Activated T-cell treated with anti-CD3 and anti-CD28 coated beads, Interleukin-2, amount 50 U/mL, for 48 hours (primary cell): ENCODE data around the gene ST6GALNAC3.
"Not testable (repeated sequence)": the region's sequence is repeated elsewhere in the genome, so short reads cannot be mapped to it uniquely, and the experiment has no call there.

Source experiments
- DNase-seq, 2 experiments: peaks; one replicate each; pipeline ENCODE4 v3.0.0-alpha.2; 2020

ST6GALNAC3 gene

GRCh38 chr1:76109901-76110560 is 35.5 kb downstream of the ST6GALNAC3 start:
- no peak for DNase-seq

DNA sequence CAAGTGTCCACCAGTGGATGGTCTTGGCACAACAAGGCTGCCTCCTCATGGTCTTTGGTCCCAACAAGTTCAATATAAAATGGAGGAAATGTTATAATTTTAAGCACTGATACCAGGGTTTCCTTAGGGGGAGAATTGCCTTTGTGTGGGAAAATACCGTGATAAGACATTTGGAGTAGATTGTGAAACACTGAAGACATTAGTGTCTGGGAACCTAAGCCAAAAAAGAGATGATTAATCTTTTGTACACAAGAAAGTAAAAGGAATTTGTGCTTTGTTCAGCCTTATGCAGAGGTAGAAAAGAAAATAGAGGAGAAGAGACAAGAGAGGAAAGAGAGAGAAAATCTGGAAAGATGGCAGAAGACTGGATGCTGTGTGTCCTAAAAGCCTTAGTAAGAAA is 36.1 kb downstream of the ST6GALNAC3 start:
- no peak for DNase-seq

- not testable (repeated sequence) for DNase-seq
Observed at GRCh38 chr1:76112321-76112720, 37.8 kb downstream of the ST6GALNAC3 start.

DNA sequence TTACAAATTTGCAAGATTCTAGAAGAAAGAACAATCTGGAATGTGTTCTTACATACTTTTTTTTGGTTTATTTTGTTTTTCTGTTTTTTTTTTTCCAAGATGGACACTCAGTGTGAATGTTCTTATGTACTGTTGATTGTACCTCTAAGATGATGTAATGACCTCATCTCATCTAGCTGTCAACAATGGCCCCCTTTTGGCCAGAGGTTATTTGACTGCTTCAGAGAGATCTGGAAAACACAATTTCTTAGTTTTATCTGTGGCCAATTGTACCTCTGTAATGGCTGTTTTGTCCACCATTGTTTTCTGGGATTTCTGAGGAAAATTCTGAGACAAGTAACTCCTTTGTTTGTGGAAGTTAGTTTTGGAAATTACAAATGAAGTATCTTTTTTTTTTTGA is 38.9 kb downstream of the ST6GALNAC3 start:
- no peak for DNase-seq

- DNase-seq = no peak
Observed at GRCh38 chr1:76115171-76115570, 40.6 kb downstream of the ST6GALNAC3 start.

DNA sequence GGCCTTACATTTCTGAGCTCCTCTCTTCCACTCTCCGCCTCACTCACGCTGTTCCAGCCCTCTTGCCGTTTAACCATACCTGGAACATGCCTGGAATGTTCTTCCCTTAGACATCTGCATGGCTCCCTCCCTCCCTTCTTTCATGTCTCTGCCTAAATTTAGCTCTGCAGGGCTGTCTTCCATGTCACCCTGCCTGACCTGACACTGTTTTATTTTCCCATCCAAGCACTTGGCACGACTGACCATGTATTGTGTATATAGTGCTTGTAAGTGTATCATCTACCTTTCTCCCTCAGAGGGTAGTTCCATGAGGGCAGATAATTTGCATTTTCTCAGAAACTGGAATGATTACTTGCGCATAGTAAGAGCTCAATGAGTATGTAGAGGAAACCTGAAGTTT is 47.3 kb downstream of the ST6GALNAC3 start:
- no peak for DNase-seq

- DNase-seq = no peak
Observed at GRCh38 chr1:76122271-76122670, 47.7 kb downstream of the ST6GALNAC3 start.

GRCh38 chr1:76123411-76124064 is 49.0 kb downstream of the ST6GALNAC3 start:
- not testable (repeated sequence) for DNase-seq

GRCh38 chr1:76124196-76124595 is 49.6 kb downstream of the ST6GALNAC3 start:
- DNase-seq = no peak

DNA sequence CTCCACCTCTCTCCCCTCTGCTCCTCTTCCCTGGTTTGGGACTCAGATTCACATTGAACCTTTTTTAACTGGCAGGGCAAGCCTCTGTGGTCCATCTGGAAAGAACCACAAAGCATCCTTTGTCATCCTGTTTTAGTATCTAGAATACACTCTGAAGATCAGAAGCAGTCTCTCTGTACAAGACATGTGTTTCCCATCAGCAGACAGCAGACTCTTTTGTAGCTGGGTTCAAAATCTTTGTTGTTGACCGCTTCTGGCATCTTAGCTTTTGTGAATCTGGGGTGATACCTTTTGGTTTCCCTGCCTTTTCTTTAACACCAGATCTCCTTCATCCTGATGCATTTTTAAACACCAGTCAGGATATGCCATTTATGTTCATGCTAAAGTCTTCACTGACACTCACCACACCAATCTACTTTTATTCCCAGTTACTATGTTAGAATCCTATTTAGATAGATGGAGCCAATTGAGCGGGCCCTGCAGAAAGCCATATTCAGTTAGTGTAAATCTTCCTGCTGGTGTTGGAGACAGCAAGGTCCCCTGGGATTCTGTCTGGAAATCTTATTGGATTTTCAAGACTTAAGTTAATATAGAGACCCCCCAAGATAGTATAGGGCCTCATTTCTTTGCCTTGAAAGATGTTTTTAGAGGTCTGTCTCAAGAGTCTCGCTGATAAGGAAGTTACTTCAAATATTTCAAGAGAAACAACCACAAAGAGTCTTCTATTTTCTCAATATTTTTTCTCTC is 51.1 kb downstream of the ST6GALNAC3 start:
- DNase-seq = no peak

DNA sequence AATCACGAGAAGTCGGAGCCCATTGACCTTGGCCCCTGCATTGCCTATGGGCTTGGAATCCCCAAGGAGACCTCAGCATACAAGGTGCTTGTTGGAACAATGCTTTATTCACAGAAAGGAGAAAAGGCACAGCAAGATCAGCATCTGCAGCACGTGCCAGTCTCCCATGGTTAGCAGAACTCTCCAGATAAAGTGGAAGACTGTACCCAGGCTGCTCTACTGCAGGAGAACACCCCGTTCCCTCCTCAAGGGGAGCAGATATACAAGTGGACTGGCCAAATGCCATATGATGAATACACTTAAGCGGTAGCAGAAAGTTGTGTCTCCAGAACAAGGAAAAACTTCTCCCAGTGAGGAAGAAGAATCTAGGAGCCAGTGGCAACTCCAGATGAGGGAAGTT is 53.5 kb downstream of the ST6GALNAC3 start:
- no peak for DNase-seq

DNA sequence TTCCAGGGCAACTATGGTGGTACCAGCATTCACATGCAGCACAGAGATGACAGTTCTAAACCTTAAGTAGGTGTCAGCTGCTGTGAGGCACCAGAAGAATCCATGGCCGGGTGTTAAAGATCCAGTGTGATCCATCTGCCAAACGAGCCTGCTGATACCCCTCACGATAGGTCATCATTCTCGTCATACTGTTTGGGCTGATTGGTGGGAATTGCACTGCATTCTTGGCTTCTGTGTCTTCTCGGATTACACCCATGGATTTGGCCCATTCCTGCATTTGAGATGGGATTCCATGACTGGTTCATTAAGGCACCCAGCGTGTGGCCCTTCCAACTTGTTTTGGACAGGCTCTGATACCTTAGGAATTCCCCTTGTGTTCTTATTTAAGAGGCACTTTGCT is 55.2 kb downstream of the ST6GALNAC3 start:
- DNase-seq = no peak

DNA sequence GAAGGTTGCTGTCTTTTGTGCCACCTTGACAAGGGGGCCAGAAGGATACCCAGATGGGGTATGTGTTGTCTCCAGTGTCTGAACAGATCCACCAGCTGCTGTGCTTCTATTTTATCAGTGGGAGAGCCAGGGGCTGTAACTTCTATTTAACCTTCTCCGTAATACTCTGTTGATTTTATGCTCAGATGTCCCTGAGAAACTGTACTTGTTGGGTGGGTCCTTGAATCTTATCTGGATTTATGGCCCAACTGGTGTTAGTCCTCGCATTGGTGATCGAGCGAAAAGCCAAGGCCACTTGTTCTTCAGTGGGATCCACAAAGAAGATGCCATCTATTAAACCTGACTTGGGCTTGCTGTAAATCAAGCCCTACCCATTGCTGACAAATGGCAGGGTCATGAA is 56.4 kb downstream of the ST6GALNAC3 start:
- DNase-seq = no peak

DNA sequence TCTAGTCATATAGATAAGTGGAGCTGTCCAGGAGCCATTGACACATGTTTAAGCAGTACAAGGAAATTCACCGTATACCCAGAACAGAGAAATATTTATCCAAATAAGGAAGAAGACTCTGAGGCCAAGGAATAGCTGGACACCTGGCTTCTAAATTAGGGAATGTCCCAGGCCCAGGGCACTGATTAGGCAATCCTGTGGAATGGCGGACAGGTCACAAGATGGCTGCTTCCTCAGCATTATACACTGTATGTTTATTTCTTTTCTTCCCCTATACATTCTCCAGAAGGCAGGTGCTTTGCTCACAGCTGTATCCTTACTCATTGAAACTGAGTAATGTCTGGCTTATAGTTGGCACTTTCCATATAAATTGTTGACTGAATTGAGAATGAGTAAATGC is 59.4 kb downstream of the ST6GALNAC3 start:
- no peak for DNase-seq

DNA sequence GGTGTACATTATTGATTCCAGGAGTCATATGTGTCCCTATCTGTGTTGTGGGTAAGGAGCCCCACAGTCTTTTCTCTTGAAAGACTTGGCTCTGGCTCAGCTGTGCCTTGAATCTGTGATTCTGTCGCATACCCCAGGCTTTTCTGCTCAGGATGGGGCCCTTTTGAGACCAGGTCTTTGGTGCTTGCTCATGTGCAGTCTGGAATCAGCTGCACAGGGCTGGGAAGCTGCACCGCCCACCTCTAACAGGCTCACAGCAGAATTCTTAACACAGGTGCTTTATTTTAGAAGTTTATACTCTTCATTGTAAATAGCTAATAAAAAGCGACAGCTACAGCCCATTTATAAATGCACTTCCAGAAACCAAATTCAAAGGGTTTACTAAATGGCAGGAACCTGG is 61.3 kb downstream of the ST6GALNAC3 start:
- DNase-seq = no peak

- DNase-seq = no peak
Observed at GRCh38 chr1:76136894-76137293, 62.3 kb downstream of the ST6GALNAC3 start.

- DNase-seq = no peak
Observed at GRCh38 chr1:76137746-76138145, 63.2 kb downstream of the ST6GALNAC3 start.

- no peak for DNase-seq
Observed at GRCh38 chr1:76138217-76138616, 63.7 kb downstream of the ST6GALNAC3 start.

DNA sequence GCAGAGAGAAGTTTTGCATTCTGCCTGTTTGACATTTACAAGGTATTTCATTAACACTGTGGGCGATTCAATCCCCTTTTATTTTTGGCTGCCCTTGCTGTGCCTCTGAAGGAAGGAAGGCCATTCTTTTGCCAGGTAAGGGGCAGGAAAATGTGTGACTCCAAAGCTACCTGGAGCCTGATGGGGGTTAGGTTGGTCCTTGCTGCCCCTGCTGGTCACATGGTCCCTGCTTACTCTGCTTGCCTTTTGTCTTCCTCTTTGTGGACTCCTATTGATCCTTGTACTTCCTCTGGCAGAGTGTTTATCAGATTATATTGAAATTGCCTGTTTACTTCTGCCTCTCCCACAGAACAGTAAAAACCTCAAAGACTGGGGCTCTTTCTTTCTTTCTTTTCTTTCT is 65.7 kb downstream of the ST6GALNAC3 start:
- no peak for DNase-seq

- DNase-seq = no peak
Observed at GRCh38 chr1:76141929-76142328, 67.4 kb downstream of the ST6GALNAC3 start.

- no peak for DNase-seq
Observed at GRCh38 chr1:76142771-76143540, 68.4 kb downstream of the ST6GALNAC3 start.

DNA sequence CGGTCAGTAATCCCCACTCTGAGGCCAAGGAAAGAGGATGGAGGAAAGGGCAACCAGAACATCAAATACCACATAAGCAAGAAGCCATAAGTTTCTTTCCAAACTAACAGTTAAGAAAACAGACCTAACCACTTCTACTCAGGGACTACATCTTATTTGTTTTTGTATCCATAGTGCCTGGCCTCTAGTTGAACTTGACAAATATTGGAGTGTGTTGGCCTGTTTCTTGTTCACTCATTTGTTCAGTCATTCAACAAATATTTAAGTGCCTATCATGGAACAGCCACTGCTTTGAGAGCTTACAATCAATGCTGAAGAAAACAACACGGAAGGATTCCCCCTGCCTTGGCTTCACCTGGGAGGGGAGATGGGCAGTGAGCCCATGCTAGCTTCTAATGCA is 69.7 kb downstream of the ST6GALNAC3 start:
- DNase-seq = no peak

DNA sequence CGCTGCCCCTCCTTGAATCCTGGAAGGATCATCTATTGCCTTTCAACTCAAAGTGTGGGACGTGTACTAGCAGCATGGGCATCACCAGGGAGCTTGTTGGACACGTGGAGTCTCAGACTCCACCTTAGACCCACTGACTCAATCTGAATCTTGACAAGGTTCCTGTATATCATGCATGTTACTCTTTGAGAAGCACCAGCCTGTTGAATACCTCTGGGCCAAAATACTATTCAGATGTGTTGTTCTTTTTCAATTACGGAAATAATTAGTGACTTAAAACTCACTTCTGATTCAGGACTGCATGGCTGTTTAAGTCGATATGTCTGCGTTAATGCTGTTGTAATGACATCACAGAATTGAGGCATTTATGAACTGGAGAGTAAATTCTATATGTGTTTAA is 70.8 kb downstream of the ST6GALNAC3 start:
- DNase-seq = no peak
